GM10266 (cell line): ENCODE results near the gene EEF2.

ENCODE experiments used
- DNase-seq: peaks from one replicate; pipeline ENCODE4 v3.0.0; 2012; ENCODE audit errors: extremely low spot score
- CTCF ChIP-seq: IDR thresholded peaks from 2 replicates; pipeline ENCODE4 v1.5.1; 2012; ENCODE audit warnings: mild to moderate bottlenecking, low read depth; ENCODE audit not compliant: control insufficient read depth, insufficient read depth; ENCODE audit errors: missing control alignments

EEF2 gene

GRCh38 chr19:3981373-3981735, 3.9 kb downstream of the EEF2 start:
- no peak for TF ChIP-seq CTCF
- DNase-seq, result no peak

- no peak for TF ChIP-seq CTCF
- no peak for DNase-seq
Observed at GRCh38 chr19:3980353-3981251, 4.7 kb downstream of the EEF2 start.

- TF ChIP-seq CTCF, result no peak
- DNase-seq, result no peak
Observed at GRCh38 chr19:3979674-3980352, 5.5 kb downstream of the EEF2 start.

GRCh38 chr19:3979289-3979673, 6.0 kb downstream of the EEF2 start:
- DNase-seq, result no peak
- TF ChIP-seq CTCF, result no peak

- DNase-seq, result no peak
- TF ChIP-seq CTCF, result no peak
Observed at GRCh38 chr19:3978145-3978544, 7.1 kb downstream of the EEF2 start.

- TF ChIP-seq CTCF, result no peak
- no peak for DNase-seq
Observed at GRCh38 chr19:3977242-3978143, 7.8 kb downstream of the EEF2 start.
